Activated CD4-positive, alpha-beta memory T cell treated with anti-CD3 and anti-CD28 coated beads for 36 hours (primary cell): ENCODE data around the gene PACSIN1. TPM values are rescaled to one million over a fixed set of nuclear protein-coding genes. Genes with fewer than 3 reads are reported as not detected.

ENCODE experiments used
- CTCF ChIA-PET: fragments of 350-600 bp; sonication (Branson Sonifier 250); formaldehyde crosslinking; loops from one replicate; lab custom pipeline; 2021; ENCODE audit warnings: antibody characterized with exemption, inconsistent platforms; lab: Charles Lee
- POLR2A ChIA-PET: fragments of 350-600 bp; sonication (Branson Sonifier 250); formaldehyde crosslinking; loops from one replicate; lab custom pipeline; 2021; ENCODE audit warnings: antibody characterized with exemption; lab: Charles Lee
- DNase-seq: peaks from one replicate; pipeline ENCODE4 v3.0.0-alpha.2; 2020
- H3K27ac Mint-ChIP-seq: one replicate; pipeline ENCODE4 v1.8.0; 2021; ENCODE audit warnings: mixed read lengths
- H3K27me3 Mint-ChIP-seq: one replicate; pipeline ENCODE4 v1.8.0; 2021; ENCODE audit warnings: mixed read lengths
- H3K36me3 Mint-ChIP-seq: one replicate; pipeline ENCODE4 v1.8.0; 2021; ENCODE audit warnings: mixed read lengths
- H3K4me1 Mint-ChIP-seq: one replicate; pipeline ENCODE4 v1.8.0; 2021; ENCODE audit warnings: low read depth, mixed read lengths
- H3K4me3 Mint-ChIP-seq: one replicate; pipeline ENCODE4 v1.8.0; 2021; ENCODE audit warnings: mild to moderate bottlenecking, mixed read lengths
- H3K9me3 Mint-ChIP-seq: one replicate; pipeline ENCODE4 v1.8.0; 2021; ENCODE audit warnings: mixed read lengths
- intact Hi-C: fragments of 100-400 bp; cut with micrococcal nuclease; formaldehyde crosslinking; loops from one replicate; pipeline ENCODE4 v1.15.1; 2023
- total RNA-seq, 2 experiments: library from RNA; stranded (reverse); gene quantifications; one replicate each; pipeline ENCODE4 v1.2.3, GENCODE V29; 2021

Gene PACSIN1
- total RNA-seq, 2 experiments from 2014 or later = 0.10 to 0.40 TPM

DNA sequence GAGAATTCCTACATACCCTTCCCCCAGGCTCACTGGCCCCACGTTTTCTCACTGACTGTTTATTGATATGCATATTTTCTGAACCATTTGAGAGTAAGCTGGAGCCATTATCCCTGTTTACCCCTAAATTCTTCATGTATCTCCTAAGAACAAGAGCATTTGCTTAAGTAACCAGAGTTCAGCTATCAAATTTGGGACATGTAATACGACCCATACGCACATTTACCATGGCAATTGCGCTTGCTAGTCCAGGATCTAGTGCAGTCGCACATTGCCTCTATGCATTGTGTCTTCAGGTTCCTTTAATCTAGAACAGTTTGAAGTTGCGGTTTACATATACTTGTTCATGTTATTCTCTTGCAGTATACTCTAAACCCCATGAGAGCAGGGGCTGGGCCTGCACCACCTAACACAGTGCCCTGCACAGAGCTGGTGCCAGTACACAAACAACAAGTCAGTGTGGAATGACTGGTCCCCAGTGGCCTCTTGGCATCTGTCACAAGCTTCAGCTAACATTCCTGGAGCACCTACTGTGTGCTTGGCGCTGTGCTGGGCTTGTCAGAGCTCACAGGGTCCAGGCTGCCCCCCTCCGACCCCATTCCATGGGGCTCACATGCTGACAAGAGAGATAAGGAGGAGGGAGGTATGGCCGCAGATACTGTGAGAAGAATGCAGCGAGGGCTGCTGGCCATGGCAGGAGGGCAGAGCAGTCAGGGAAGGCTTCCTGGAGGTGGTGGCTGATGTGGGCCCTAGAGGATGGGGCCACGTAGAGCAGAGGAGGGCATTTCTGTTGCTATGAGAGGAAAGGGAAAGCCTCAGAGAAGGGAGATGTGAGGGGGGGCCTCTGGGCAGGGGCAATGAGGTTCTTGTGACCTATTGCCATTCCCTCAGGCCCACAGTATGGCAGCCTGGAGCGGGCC, 62.1 kb downstream of the PACSIN1 start:
- Mint-ChIP-seq H3K9me3 (no peaks in the 10 kb centered on the region), H3K27ac (no peak overlapping the region), H3K4me3 (no peak overlapping the region), H3K27me3 (no peaks in the 10 kb centered on the region), H3K36me3 (no peaks in the 10 kb centered on the region), H3K4me1 (peaks cover 7% of the 10 kb centered on the region)
- intact Hi-C loops = loop anchor here (1.0 to 2.0 kb wide), 2 partner anchors 67 to 81 kb away; no protein-coding TSS in a partner anchor
- CTCF ChIA-PET = interaction anchor here (0.6 to 2.4 kb wide), 6 partner anchors 11 to 82 kb away, joined by 3 to 36 read pairs (median 4); no protein-coding TSS in a partner anchor
- POLR2A ChIA-PET = no interaction called here
- no peak for DNase-seq

DNA sequence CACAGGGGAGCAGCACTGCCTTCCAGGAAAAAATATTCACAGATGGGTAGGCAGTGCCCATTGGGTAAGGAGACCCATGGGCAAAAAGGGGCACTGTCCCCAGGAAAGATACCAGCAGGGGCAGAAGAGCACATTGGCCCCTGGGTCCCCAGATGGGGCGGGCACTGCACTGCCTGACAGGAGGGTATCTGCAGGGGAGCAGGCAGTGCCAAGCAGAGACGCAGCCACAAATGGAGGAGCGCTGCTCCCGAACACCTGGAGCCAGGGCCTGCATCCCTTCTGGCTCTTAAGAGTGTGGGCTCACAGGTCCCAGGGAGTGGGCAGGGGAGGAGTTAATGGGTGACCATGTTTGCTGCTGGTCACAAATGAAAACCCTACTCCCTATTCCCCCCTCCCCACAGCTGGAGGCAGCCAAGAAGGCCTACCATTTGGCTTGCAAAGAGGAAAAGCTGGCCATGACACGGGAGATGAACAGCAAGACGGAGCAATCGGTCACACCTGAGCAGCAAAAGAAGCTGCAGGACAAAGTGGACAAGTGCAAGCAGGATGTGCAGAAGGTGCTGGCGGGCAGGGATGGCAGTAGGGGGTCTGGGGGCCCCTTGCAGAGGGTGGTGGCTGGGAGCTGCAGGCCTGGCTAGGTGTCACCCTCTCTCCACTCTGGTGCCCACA, 63.3 kb downstream of the PACSIN1 start:
- peaks cover 7% of the 10 kb centered on the region for H3K4me1 Mint-ChIP-seq
- ChIA-PET CTCF (interaction anchor here (0.9 kb wide), 1 partner anchor 80 kb away, joined by 3 read pairs; no protein-coding TSS in a partner anchor), POLR2A (no interaction called here)
- H3K9me3 Mint-ChIP-seq = no peaks in the 10 kb centered on the region
- H3K27ac Mint-ChIP-seq = no peak overlapping the region
- intact Hi-C loops = no loop called here
- H3K36me3 Mint-ChIP-seq = no peaks in the 10 kb centered on the region
- H3K27me3 Mint-ChIP-seq = no peaks in the 10 kb centered on the region
- H3K4me3 Mint-ChIP-seq = no peak overlapping the region
- DNase-seq = no peak

DNA sequence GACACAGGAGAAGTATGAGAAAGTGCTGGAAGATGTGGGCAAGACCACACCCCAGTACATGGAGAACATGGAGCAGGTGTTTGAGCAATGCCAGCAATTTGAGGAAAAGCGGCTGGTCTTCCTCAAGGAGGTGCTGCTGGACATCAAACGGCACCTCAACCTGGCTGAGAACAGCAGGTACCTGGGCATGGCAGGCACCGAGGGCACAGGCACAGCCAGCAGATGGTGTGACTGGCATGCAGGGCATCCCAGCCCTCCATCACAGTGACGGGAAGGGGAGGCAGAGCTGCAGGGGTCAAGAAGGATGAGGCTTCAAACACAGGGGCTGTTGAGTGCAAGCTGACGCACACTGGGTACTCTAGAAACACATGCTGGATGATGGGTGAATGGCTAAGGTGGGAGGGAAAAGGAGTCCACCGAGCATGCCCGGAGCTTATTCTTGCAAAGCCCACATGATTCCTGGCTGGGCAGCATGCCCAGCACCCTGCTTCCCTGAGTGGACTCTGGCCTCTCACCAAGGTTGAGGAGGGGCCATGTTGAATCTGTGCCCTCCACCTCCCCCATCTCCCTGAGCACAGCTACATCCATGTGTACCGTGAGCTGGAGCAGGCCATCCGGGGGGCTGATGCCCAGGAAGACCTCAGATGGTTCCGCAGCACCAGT, 63.9 kb downstream of the PACSIN1 start:
- Mint-ChIP-seq H3K27ac (no peak overlapping the region), H3K4me1 (peaks cover 7% of the 10 kb centered on the region), H3K27me3 (no peaks in the 10 kb centered on the region), H3K36me3 (no peaks in the 10 kb centered on the region), H3K9me3 (no peaks in the 10 kb centered on the region), H3K4me3 (no peak overlapping the region)
- no peak for DNase-seq
- ChIA-PET POLR2A (no interaction called here), CTCF (interaction anchor here (0.9 kb wide), 1 partner anchor 80 kb away, joined by 3 read pairs; no protein-coding TSS in a partner anchor)
- intact Hi-C loops = no loop called here

DNA sequence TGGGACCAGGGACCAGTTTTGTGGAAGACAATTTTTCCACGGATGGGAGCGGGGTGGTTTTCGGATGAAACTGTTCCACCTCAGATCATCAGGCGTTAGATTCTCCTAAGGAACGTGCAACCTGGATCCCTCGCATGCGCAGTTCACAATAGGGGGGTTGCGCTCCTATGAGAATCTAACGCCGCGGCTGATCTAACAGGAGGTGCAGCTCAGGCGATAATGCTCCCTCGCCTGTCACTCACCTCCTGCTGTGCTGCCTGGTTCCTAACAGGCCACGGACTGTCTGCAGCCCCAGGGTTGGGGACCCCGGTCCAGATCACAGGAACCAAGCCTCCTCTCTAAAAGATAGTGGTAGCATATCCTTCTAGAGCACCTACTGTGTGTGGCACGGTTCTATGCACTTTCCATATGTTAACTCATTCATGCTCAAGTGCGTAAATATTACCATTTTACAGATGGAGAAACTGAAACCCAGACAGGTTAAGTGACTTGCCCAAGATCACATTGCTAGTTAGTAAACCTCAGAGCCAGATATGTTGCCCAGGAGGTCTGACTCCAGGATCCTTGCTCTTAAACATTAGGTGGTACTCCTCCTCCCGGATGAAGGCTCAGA, 65.0 kb downstream of the PACSIN1 start:
- CTCF ChIA-PET = no interaction called here
- Mint-ChIP-seq H3K4me1 (peaks cover 7% of the 10 kb centered on the region), H3K27ac (no peak overlapping the region), H3K9me3 (no peaks in the 10 kb centered on the region), H3K27me3 (no peaks in the 10 kb centered on the region), H3K36me3 (no peaks in the 10 kb centered on the region), H3K4me3 (no peak overlapping the region)
- DNase-seq = no peak
- POLR2A ChIA-PET = no interaction called here
- intact Hi-C loops = no loop called here

DNA sequence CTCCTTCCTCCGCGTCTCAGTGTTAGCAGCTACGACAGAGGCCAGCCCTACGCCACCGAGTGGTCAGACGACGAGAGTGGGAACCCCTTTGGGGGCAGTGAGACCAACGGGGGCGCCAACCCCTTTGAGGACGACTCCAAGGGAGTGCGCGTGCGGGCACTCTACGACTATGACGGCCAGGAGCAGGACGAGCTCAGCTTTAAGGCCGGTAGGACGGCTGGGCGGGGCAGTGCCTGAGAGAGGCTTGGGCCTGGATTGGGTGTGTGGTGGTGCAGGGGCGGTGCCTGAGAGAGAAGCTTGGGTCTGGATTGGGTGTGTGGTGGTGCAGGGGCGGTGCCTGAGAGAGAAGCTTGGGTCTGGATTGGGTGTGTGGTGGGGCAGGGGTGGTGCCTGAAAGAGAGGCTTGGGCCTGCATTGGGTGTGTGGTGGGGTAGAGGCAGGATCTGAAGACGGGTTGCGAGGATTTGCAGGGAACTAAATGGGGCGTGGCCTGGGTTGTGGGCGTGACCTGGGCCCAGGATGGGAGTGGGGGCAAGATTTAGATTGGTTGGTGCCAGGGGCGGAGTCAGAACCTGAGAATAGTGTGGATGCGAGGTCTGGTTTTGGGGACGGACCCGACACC, 65.8 kb downstream of the PACSIN1 start:
- H3K9me3 Mint-ChIP-seq = no peaks in the 10 kb centered on the region
- no peak overlapping the region for H3K27ac Mint-ChIP-seq
- POLR2A ChIA-PET = no interaction called here
- H3K36me3 Mint-ChIP-seq = no peaks in the 10 kb centered on the region
- intact Hi-C loops = no loop called here
- CTCF ChIA-PET = no interaction called here
- peaks cover 7% of the 10 kb centered on the region for H3K4me1 Mint-ChIP-seq
- H3K4me3 Mint-ChIP-seq = no peak overlapping the region
- H3K27me3 Mint-ChIP-seq = no peaks in the 10 kb centered on the region
- DNase-seq = no peak

DNA sequence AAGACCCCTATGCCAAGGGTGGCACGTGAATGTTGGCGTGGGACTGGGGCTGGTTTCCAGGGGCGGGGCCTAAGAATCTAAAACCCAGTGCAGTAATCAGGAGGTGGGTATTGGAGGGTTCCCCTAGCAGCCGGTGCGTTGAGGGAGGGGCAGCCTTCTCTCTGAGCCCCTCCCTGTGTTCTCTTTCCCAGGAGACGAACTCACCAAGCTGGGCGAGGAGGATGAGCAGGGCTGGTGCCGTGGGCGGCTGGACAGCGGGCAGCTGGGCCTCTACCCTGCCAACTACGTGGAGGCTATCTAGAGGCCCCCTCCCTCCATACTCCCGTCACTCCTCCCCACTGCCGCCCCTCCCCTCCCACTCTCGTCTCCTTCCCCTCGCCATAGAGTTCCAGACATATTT, 66.4 kb downstream of the PACSIN1 start:
- H3K27ac Mint-ChIP-seq = no peak overlapping the region
- intact Hi-C loops = no loop called here
- ChIA-PET CTCF (no interaction called here), POLR2A (interaction anchor here (0.6 kb wide), 1 partner anchor 265 kb away, joined by 3 read pairs; no protein-coding TSS in a partner anchor)
- H3K9me3 Mint-ChIP-seq = no peaks in the 10 kb centered on the region
- H3K4me3 Mint-ChIP-seq = no peak overlapping the region
- H3K36me3 Mint-ChIP-seq = no peaks in the 10 kb centered on the region
- H3K4me1 Mint-ChIP-seq = peaks cover 6% of the 10 kb centered on the region
- no peak for DNase-seq
- H3K27me3 Mint-ChIP-seq = no peaks in the 10 kb centered on the region

DNA sequence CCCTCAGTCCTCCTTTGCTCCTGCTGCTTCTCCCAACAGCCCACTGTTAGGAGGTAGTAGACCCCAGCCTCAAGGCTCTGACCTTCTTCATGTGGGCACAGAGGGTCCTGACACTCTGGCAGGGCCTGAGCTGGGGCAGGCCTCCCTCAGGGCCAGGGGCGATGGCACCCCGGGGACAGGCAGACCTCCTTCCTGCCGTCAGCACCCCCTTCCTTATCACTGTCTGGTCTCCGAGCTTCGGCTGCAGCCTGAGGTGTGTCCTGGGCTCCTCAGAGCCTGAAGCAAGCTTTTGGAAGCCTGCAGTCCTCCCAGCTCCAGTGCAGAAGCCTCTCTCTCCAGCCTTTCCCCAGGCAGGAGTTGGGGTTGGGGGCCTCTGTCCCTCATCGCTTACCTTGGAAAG, 68.3 kb downstream of the PACSIN1 start:
- H3K27me3 Mint-ChIP-seq = no peaks in the 10 kb centered on the region

DNA sequence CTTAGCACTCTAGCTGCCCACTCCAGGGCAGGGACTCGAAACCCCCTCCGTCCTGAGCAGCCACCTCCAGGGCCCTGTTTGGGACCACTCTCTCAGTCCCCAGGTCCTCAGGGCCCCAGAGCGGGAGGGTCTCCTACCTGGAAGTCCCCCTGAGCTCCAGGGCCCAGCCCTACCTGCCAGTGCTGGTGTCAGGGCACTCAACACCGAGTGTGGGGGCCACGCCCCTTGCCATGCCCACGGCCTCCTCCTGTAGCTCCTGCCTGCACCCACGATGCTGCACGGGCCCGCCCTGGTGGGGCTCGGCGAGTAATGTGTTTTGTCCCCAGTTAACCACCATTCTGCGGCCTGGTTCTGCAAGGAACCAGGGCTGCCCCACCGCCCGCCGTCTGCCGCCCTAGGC, 68.8 kb downstream of the PACSIN1 start:
- Mint-ChIP-seq H3K27me3 (no peaks in the 10 kb centered on the region), H3K27ac (no peak overlapping the region), H3K4me3 (no peak overlapping the region), H3K36me3 (no peaks in the 10 kb centered on the region), H3K4me1 (no peaks in the 10 kb centered on the region), H3K9me3 (no peaks in the 10 kb centered on the region)
- CTCF ChIA-PET = no interaction called here
- intact Hi-C loops = no loop called here
- no peak for DNase-seq
- POLR2A ChIA-PET = no interaction called here

More for the DNA sequence above, 68.3 kb downstream of the PACSIN1 start:
- Mint-ChIP-seq H3K4me1 (no peaks in the 10 kb centered on the region), H3K27ac (no peak overlapping the region), H3K4me3 (no peak overlapping the region), H3K36me3 (no peaks in the 10 kb centered on the region), H3K9me3 (no peaks in the 10 kb centered on the region)
- CTCF ChIA-PET = no interaction called here
- no peak for DNase-seq
- intact Hi-C loops = no loop called here
- POLR2A ChIA-PET = no interaction called here

DNA sequence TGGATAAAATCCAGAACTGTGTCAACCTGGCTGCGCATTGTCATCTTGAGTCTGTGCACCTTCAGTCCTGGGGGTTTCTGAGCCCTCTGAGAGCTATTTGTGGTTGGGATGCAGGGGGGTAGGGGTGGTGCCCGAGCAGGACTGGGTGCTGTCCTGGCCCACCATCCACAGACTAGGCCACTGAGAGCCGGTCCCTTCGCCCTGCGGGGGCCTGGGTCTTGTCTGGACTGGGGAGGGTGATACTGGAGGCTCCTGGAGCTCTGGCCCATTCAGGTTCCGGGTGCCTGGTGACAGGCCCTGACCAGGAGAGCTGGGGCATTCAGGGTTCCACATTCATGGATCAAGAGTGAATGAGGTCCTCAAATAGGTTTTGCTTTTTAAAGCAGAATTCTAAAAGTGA, 69.3 kb downstream of the PACSIN1 start:
- DNase-seq = no peak
- no peaks in the 10 kb centered on the region for H3K36me3 Mint-ChIP-seq
- CTCF ChIA-PET = no interaction called here
- no peak overlapping the region for H3K4me3 Mint-ChIP-seq
- no peaks in the 10 kb centered on the region for H3K4me1 Mint-ChIP-seq
- intact Hi-C loops = no loop called here
- H3K9me3 Mint-ChIP-seq = no peaks in the 10 kb centered on the region
- POLR2A ChIA-PET = no interaction called here
- no peak overlapping the region for H3K27ac Mint-ChIP-seq
- H3K27me3 Mint-ChIP-seq = no peaks in the 10 kb centered on the region

DNA sequence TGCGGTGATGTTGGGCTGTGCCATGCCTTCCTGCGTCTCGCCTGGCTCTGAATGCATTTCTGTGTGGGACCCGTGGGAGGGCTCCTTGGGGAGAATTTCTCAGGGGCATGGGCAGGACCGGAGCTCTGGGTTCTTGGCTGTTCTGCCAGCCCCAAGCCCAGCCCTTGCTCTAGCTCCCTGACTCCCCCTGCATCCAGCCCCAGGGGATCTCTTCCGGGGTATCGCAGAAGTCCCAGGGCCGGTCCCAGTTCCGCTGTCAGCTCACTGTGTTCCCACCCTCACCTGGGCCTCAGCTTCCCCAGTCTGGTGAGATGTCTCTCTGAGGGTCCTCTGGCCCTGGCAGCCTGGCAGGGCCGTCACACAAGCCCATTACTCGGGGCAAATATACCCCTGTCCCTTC, 69.8 kb downstream of the PACSIN1 start:
- H3K4me1 Mint-ChIP-seq = no peaks in the 10 kb centered on the region
- ChIA-PET POLR2A (no interaction called here), CTCF (no interaction called here)
- no peak for DNase-seq
- intact Hi-C loops = no loop called here
- H3K27ac Mint-ChIP-seq = no peak overlapping the region
- no peak overlapping the region for H3K4me3 Mint-ChIP-seq
- H3K27me3 Mint-ChIP-seq = no peaks in the 10 kb centered on the region
- no peaks in the 10 kb centered on the region for H3K36me3 Mint-ChIP-seq
- no peaks in the 10 kb centered on the region for H3K9me3 Mint-ChIP-seq

DNA sequence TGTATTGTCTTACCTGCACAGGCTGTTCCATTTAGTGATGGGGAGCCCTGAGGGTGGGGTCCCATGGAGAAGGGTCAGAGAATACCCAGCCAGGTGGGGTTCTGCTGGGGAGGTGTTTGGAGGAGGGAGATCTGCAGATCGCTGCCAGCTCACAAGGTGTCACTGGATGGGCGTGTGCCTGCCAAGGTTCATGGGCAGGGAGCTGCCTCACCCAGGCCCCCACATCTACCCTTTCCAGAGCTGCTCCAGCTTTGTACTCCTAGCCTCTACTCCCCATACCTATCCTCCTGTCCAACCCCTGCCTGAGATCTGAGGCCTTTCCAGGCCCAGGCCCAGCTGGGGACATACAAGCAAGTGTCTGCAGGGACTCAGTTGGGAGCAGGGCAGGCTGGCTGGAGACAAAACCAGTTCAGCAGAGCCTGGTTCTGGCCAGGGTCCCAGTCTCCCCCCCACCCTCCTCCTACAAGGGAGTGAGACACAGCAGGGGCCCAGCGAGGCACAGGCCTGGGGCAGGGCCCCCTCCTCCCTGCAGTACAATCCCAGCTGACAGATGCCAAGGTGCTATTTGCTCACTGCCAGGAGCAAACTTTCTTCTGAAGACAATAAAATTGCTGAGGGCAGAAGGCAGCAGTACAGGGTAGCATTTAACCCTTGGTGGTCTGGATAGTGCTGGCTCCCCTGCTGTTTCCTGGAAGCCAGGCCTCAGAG, 70.5 kb downstream of the PACSIN1 start:
- no peaks in the 10 kb centered on the region for H3K27me3 Mint-ChIP-seq
- no peaks in the 10 kb centered on the region for H3K36me3 Mint-ChIP-seq
- ChIA-PET CTCF (no interaction called here), POLR2A (no interaction called here)
- no peaks in the 10 kb centered on the region for H3K4me1 Mint-ChIP-seq
- no peak overlapping the region for H3K4me3 Mint-ChIP-seq
- DNase-seq = no peak
- intact Hi-C loops = no loop called here
- H3K27ac Mint-ChIP-seq = no peak overlapping the region
- H3K9me3 Mint-ChIP-seq = no peaks in the 10 kb centered on the region
